IMR-90 (cell line): Measurements from ENCODE around the gene NUDCD3. TPM values are rescaled to one million over a fixed set of nuclear protein-coding genes. Genes with fewer than 3 reads are reported as not detected.

Source experiments
- ATAC-seq: fragments of 200-7000 bp; cut with Tn5 transposase; 2 replicates; pipeline ENCODE4 v1.9.1; 2020; ENCODE audit warnings: low read depth, mild to moderate bottlenecking, moderate library complexity
- BruUV-seq: library from RNA; stranded (reverse); fragments of 400-500 nt; replicated peaks from 2 replicates; lab custom pipeline; 2021; lab: Mats Ljungman, UMichigan
- CTCF ChIA-PET: fragments of 300-600 bp; formaldehyde crosslinking; extraction: SDS; loops from one replicate; lab custom pipeline; 2021; ENCODE audit warnings: antibody characterized with exemption; lab: Yijun Ruan, JAX
- POLR2A ChIA-PET: fragments of 300-600 bp; sonication (Branson Sonifier 250); formaldehyde crosslinking; loops from one replicate; lab custom pipeline; 2022; ENCODE audit warnings: antibody characterized with exemption; ENCODE audit not compliant: unreplicated experiment; lab: Charles Lee
- DNase-seq: peaks from one replicate; pipeline ENCODE4 v3.0.0; 2013
- H2AFZ ChIP-seq: replicated peaks from 2 replicates; pipeline ENCODE3; 2013; ENCODE audit warnings: low read length, mild to moderate bottlenecking; ENCODE audit not compliant: poor library complexity
- H2AK5ac ChIP-seq: 2 replicates; pipeline ENCODE4 v1.6.1; 2013; ENCODE audit warnings: low read depth, low read length, inconsistent platforms
- H2AK9ac ChIP-seq: replicated peaks from 2 replicates; pipeline ENCODE3; 2013; ENCODE audit warnings: mild to moderate bottlenecking, low read depth, low read length, moderate library complexity; ENCODE audit not compliant: poor library complexity
- H2BK120ac ChIP-seq: 2 replicates; pipeline ENCODE4 v1.6.1; 2013; ENCODE audit warnings: low read depth, low read length, inconsistent platforms
- H2BK15ac ChIP-seq: 3 replicates; pipeline ENCODE4 v1.6.1; 2013; ENCODE audit warnings: low read depth, low read length, inconsistent platforms
- H2BK20ac ChIP-seq: 2 replicates; pipeline ENCODE4 v1.6.1; 2013; ENCODE audit warnings: low read depth, mild to moderate bottlenecking, inconsistent platforms, low read length, moderate library complexity
- H2BK5ac ChIP-seq: 2 replicates; pipeline ENCODE4 v1.6.1; 2013; ENCODE audit warnings: mild to moderate bottlenecking, low read depth, low read length, inconsistent platforms; ENCODE audit not compliant: poor library complexity, severe bottlenecking
- H3K14ac ChIP-seq: replicated peaks from 2 replicates; pipeline ENCODE4 v1.6.1; 2013; ENCODE audit warnings: low read depth, low read length, inconsistent platforms
- H3K18ac ChIP-seq: 2 replicates; pipeline ENCODE4 v1.6.1; 2013; ENCODE audit warnings: low read depth, low read length, control low read depth
- H3K23ac ChIP-seq: 2 replicates; pipeline ENCODE4 v1.6.1; 2013; ENCODE audit warnings: low read depth, low read length, inconsistent platforms
- H3K27ac ChIP-seq: 2 replicates; pipeline ENCODE4 v1.5.1; 2013; ENCODE audit warnings: mild to moderate bottlenecking, control low read depth, low read length; ENCODE audit not compliant: insufficient read depth
- H3K27me3 ChIP-seq: 2 replicates; pipeline ENCODE4 v1.6.1; 2013; ENCODE audit warnings: low read length; ENCODE audit not compliant: control insufficient read depth, insufficient read depth
- H3K36me3 ChIP-seq: 2 replicates; pipeline ENCODE4 v1.6.1; 2013; ENCODE audit warnings: low read length, mixed read lengths; ENCODE audit not compliant: control insufficient read depth, insufficient read depth
- H3K4ac ChIP-seq: 2 replicates; pipeline ENCODE4 v1.6.1; 2013; ENCODE audit warnings: low read depth, low read length, inconsistent platforms
- H3K4me1 ChIP-seq: 2 replicates; pipeline ENCODE4 v1.6.1; 2013; ENCODE audit warnings: low read length, mixed read lengths; ENCODE audit not compliant: control insufficient read depth, insufficient read depth
- H3K4me2 ChIP-seq: 2 replicates; pipeline ENCODE4 v1.6.1; 2013; ENCODE audit warnings: low read depth, mild to moderate bottlenecking, control low read depth, low read length, moderate library complexity
- H3K4me3 ChIP-seq: 2 replicates; pipeline ENCODE4 v1.5.1; 2013; ENCODE audit warnings: low read depth, mild to moderate bottlenecking, control low read depth, low read length, moderate library complexity; ENCODE audit not compliant: insufficient read depth
- H3K56ac ChIP-seq: 2 replicates; pipeline ENCODE4 v1.6.1; 2013; ENCODE audit warnings: low read length, inconsistent platforms; ENCODE audit not compliant: insufficient read depth; ENCODE audit errors: extremely low read depth
- H3K79me1 ChIP-seq, 2 experiments: 2 replicates each; pipeline ENCODE4 v1.6.1; 2013; ENCODE audit warnings: low read length in 2 of 2, inconsistent platforms in 1 of 2, low read depth in 1 of 2
- H3K9ac ChIP-seq: 2 replicates; pipeline ENCODE4 v1.6.1; 2013; ENCODE audit warnings: low read depth, low read length, control low read depth
- H3K9me1 ChIP-seq: 2 replicates; pipeline ENCODE4 v1.6.1; 2013; ENCODE audit warnings: low read length, inconsistent platforms; ENCODE audit not compliant: insufficient read depth
- H3K9me3 ChIP-seq: 2 replicates; pipeline ENCODE4 v1.6.1; 2013; ENCODE audit warnings: low read length; ENCODE audit not compliant: control insufficient read depth, insufficient read depth
- H4K20me1 ChIP-seq: 2 replicates; pipeline ENCODE4 v1.6.1; 2013; ENCODE audit warnings: low read length, inconsistent platforms; ENCODE audit not compliant: insufficient read depth
- H4K5ac ChIP-seq: 2 replicates; pipeline ENCODE4 v1.6.1; 2013; ENCODE audit warnings: mild to moderate bottlenecking, low read depth, low read length, control low read depth
- H4K8ac ChIP-seq, 2 experiments: 2 replicates each; pipeline ENCODE4 v1.6.1; 2013; ENCODE audit warnings: low read depth in 2 of 2, low read length in 2 of 2, control low read depth in 1 of 2, inconsistent platforms in 1 of 2
- H4K91ac ChIP-seq: 2 replicates; pipeline ENCODE4 v1.6.1; 2013; ENCODE audit warnings: low read depth, low read length, inconsistent platforms; ENCODE audit not compliant: insufficient read depth
- BHLHE40 ChIP-seq: fragments of 150-350 bp; IDR thresholded peaks from 2 replicates; pipeline ENCODE4 v1.6.1; 2016; ENCODE audit warnings: mild to moderate bottlenecking, low read depth, low read length
- MAFK ChIP-seq: IDR thresholded peaks from 2 replicates; pipeline ENCODE4 v1.6.1; 2012; ENCODE audit warnings: low read depth, low read length, improper control_type of control experiment
- MAZ ChIP-seq: IDR thresholded peaks from 2 replicates; pipeline ENCODE4 v1.6.1; 2012; ENCODE audit warnings: low read depth, mild to moderate bottlenecking, low read length, improper control_type of control experiment, moderate library complexity, borderline replicate concordance
- SMC3 ChIP-seq: fragments of 150-350 bp; IDR thresholded peaks from 2 replicates; pipeline ENCODE4 v1.6.1; 2016; ENCODE audit warnings: low read depth, mild to moderate bottlenecking, antibody characterized with exemption, low read length, moderate library complexity
- WGBS, 2 experiments: methylation state at CpG; one replicate each; pipeline versions ENCODE4 v1.1.5 to v1.1.7; 2013; ENCODE audit warnings: missing lambda C conversion rate in 2 of 2; ENCODE audit not compliant: insufficient read length in 1 of 2; ENCODE audit errors: extremely low coverage in 2 of 2; 5-methylcytosine and 5-hydroxymethylcytosine counted together
- dilution Hi-C: fragments of 300-500 bp; cut with HindIII; formaldehyde crosslinking; loops from one replicate; pipeline ENCODE4 v1.14.3; 2018; ENCODE audit warnings: low sequenced_read_pairs; ENCODE audit not compliant: unreplicated experiment
- in situ Hi-C: fragments of 300-500 bp; cut with MboI; formaldehyde crosslinking; loops from 3 replicates; pipeline ENCODE4 v1.14.3; 2019; ENCODE audit warnings: low sequenced_read_pairs, inconsistent platforms, mixed read lengths
- intact Hi-C: fragments of 100-400 bp; cut with micrococcal nuclease; formaldehyde crosslinking; loops from 2 replicates; pipeline ENCODE4 v1.10.0; 2022
- polyA plus RNA-seq, 3 experiments: library from polyadenylated mRNA; depleted of rRNA; stranded (reverse); fragments of >200 nt; gene quantifications; 2 replicates each; pipeline ENCODE4 v1.2.3, GENCODE V29; 2012; ENCODE audit warnings: low replicate concordance in 1 of 3
- total RNA-seq: library from RNA; depleted of rRNA; stranded (reverse); fragments of >200 nt; gene quantifications from 2 replicates; pipeline ENCODE4 v1.2.3, GENCODE V29; 2012
- TF ChIP-seq, protein P1 (sequence below): conservative IDR thresholded peaks from 2 replicates; pipeline ENCODE4 v1.5.1; 2012; ENCODE audit warnings: mild to moderate bottlenecking, low read depth, low read length, improper control_type of control experiment
- TF ChIP-seq, protein P2 (sequence below): fragments of 150-350 bp; IDR thresholded peaks from 2 replicates; pipeline ENCODE4 v1.6.1; 2017; ENCODE audit warnings: mild to moderate bottlenecking, antibody characterized with exemption, low read length, low read depth

NUDCD3 gene
- total and polyA plus RNA-seq, 2 of the 4 experiments (the other 2 are of a cell fraction): 49.5 to 76.0 TPM

DNA sequence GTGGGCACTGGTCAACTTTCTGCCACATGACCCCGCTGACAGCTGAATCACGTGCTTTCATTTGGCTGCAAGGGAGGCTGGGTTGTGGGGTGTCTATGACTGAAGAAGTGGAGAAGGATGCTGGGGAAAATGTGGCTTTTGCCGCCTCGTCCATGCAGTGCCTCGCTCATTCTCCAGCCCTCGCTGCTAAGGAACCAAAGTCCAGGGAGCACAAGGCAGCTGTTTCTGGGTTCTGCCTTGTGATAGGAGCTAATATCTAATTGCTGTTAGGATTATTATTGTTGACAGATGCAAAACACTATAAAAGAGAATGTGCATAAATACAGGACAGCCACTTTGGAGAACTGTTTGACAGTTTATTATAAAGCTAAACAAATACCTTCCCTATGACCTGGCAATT is 160.1 kb downstream of the NUDCD3 start:
- Histone ChIP-seq H2AFZ (no peak overlapping the region), H4K8ac (no peak overlapping the region), H3K14ac (no peak overlapping the region), H3K18ac (no peak overlapping the region), H2AK5ac (no peak overlapping the region), H2BK15ac (no peak overlapping the region), H3K4me2 (no peak overlapping the region), H3K9me1 (no peaks in the 10 kb centered on the region), H3K79me1 (no peaks in the 10 kb centered on the region), H3K4me1 (no peaks in the 10 kb centered on the region; the same call in 1 of the 2 replicates), H3K36me3 (no peaks in the 10 kb centered on the region), H2BK20ac (no peak overlapping the region), H4K5ac (no peak overlapping the region), H2AK9ac (no peak overlapping the region), H3K9me3 (no peaks in the 10 kb centered on the region), H3K23ac (no peak overlapping the region), H3K4ac (no peak overlapping the region), H3K4me3 (no peak overlapping the region), H2BK120ac (no peak overlapping the region), H3K27me3 (peaks cover 24% of the 10 kb centered on the region), H3K27ac (no peak overlapping the region), H3K9ac (no peak overlapping the region), H3K56ac (no peak overlapping the region), H2BK5ac (no peak overlapping the region), H4K20me1 (no peaks in the 10 kb centered on the region), H4K91ac (no peak overlapping the region)
- ATAC-seq (no peak; the same call in 1 of the 2 replicates), DNase-seq (no peak)
- intact Hi-C loops: no loop called here
- in situ Hi-C loops: no loop called here
- ChIA-PET POLR2A (no interaction called here), CTCF (interaction anchor here (1.4 kb wide), 1 partner anchor 89 kb away, joined by 3 read pairs; no protein-coding TSS in a partner anchor)
- 79% methylated on average over 6 of the region's 6 CpGs; no CpG with 5 or more reads in 1 of the 2 experiments for WGBS, 2 experiments
- no TSS peak for BruUV-seq
- dilution Hi-C loops: no loop called here
- TF ChIP-seq, protein P1, sequence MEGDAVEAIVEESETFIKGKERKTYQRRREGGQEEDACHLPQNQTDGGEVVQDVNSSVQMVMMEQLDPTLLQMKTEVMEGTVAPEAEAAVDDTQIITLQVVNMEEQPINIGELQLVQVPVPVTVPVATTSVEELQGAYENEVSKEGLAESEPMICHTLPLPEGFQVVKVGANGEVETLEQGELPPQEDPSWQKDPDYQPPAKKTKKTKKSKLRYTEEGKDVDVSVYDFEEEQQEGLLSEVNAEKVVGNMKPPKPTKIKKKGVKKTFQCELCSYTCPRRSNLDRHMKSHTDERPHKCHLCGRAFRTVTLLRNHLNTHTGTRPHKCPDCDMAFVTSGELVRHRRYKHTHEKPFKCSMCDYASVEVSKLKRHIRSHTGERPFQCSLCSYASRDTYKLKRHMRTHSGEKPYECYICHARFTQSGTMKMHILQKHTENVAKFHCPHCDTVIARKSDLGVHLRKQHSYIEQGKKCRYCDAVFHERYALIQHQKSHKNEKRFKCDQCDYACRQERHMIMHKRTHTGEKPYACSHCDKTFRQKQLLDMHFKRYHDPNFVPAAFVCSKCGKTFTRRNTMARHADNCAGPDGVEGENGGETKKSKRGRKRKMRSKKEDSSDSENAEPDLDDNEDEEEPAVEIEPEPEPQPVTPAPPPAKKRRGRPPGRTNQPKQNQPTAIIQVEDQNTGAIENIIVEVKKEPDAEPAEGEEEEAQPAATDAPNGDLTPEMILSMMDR: no peak
- TF ChIP-seq BHLHE40 (no peak), MAZ (no peak), SMC3 (no peak), MAFK (no peak)
- TF ChIP-seq, protein P2, sequence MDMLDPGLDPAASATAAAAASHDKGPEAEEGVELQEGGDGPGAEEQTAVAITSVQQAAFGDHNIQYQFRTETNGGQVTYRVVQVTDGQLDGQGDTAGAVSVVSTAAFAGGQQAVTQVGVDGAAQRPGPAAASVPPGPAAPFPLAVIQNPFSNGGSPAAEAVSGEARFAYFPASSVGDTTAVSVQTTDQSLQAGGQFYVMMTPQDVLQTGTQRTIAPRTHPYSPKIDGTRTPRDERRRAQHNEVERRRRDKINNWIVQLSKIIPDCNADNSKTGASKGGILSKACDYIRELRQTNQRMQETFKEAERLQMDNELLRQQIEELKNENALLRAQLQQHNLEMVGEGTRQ: peak; percentile 13; the same call in 1 of the 2 replicates
